SK-N-SH treated with all-trans-retinoic acid at 6 μM for 48 hours (cell line): ENCODE measurements around the gene PMEPA1.

Experiments
- ATAC-seq: fragments of 200-7000 bp; cut with Tn5 transposase; 3 replicates; pipeline ENCODE4 v1.9.1; 2020; ENCODE audit warnings: mild to moderate bottlenecking, moderate library complexity
- ARNTL ChIP-seq: fragments of 450-650 bp; formaldehyde crosslinking; IDR thresholded peaks from 2 replicates; pipeline ENCODE4 v1.5.0; 2020; ENCODE audit warnings: low read depth, mild to moderate bottlenecking, moderate library complexity, borderline replicate concordance
- BACH2 ChIP-seq: fragments of 250-450 bp; sonication (Bioruptor Pico); IDR thresholded peaks from 2 replicates; pipeline ENCODE4 v1.9.0; 2021; ENCODE audit warnings: mild to moderate bottlenecking, borderline replicate concordance
- CSDC2 ChIP-seq: fragments of 250-450 bp; sonication (Bioruptor Pico); IDR thresholded peaks from 2 replicates; pipeline ENCODE4 v1.5.0; 2020; ENCODE audit warnings: mild to moderate bottlenecking, moderate library complexity
- CSRNP3 ChIP-seq: fragments of 250-450 bp; sonication (Bioruptor Pico); IDR thresholded peaks from 2 replicates; pipeline ENCODE4 v1.5.1; 2021; ENCODE audit warnings: mild to moderate bottlenecking, moderate library complexity
- ESRRG ChIP-seq: fragments of 250-450 bp; sonication (Bioruptor Pico); IDR thresholded peaks from 2 replicates; pipeline ENCODE4 v1.6.1; 2021; ENCODE audit warnings: mild to moderate bottlenecking
- GLIS3 ChIP-seq: fragments of 250-450 bp; sonication (Bioruptor Pico); IDR thresholded peaks from 2 replicates; pipeline ENCODE4 v1.5.0; 2020; ENCODE audit warnings: mild to moderate bottlenecking, moderate library complexity
- ISL1 ChIP-seq: fragments of 250-450 bp; sonication (Bioruptor Pico); IDR thresholded peaks from 2 replicates; pipeline ENCODE4 v2.1.2; 2022; ENCODE audit warnings: mild to moderate bottlenecking, moderate library complexity
- OSR1 ChIP-seq: fragments of 250-450 bp; sonication (Bioruptor Pico); IDR thresholded peaks from 2 replicates; pipeline ENCODE4 v1.8.0; 2022; ENCODE audit warnings: moderate library complexity, mild to moderate bottlenecking, inconsistent platforms
- PATZ1 ChIP-seq: fragments of 250-450 bp; sonication (Bioruptor Pico); IDR thresholded peaks from 2 replicates; pipeline ENCODE4 v1.8.0; 2020; ENCODE audit warnings: mild to moderate bottlenecking, moderate library complexity, borderline replicate concordance
- PPARA ChIP-seq: fragments of 250-450 bp; sonication (Bioruptor Pico); IDR thresholded peaks from 2 replicates; pipeline ENCODE4 v1.5.0; 2020; ENCODE audit warnings: mild to moderate bottlenecking, borderline replicate concordance
- RARB ChIP-seq: fragments of 250-450 bp; sonication (Bioruptor Pico); IDR thresholded peaks from 2 replicates; pipeline ENCODE4 v1.8.0; 2021; ENCODE audit warnings: mild to moderate bottlenecking, moderate library complexity
- SNAI2 ChIP-seq: fragments of 250-450 bp; sonication (Bioruptor Pico); IDR thresholded peaks from 2 replicates; pipeline ENCODE4 v1.5.0; 2020; ENCODE audit warnings: mild to moderate bottlenecking, moderate library complexity
- TCF4 ChIP-seq: fragments of 250-450 bp; sonication (Bioruptor Pico); IDR thresholded peaks from 2 replicates; pipeline ENCODE4 v1.8.0; 2021; ENCODE audit warnings: mild to moderate bottlenecking, moderate library complexity, borderline replicate concordance
- TSHZ2 ChIP-seq: fragments of 250-450 bp; sonication (Bioruptor Pico); IDR thresholded peaks from 2 replicates; pipeline ENCODE4 v1.5.0; 2020; ENCODE audit warnings: mild to moderate bottlenecking, moderate library complexity
- ZC3H10 ChIP-seq: fragments of 250-450 bp; sonication (Bioruptor Pico); IDR thresholded peaks from 2 replicates; pipeline ENCODE4 v1.5.1; 2021; ENCODE audit warnings: mild to moderate bottlenecking, moderate library complexity
- ZFP3 ChIP-seq: fragments of 250-450 bp; sonication (Bioruptor Pico); IDR thresholded peaks from 2 replicates; pipeline ENCODE4 v1.5.0; 2020; ENCODE audit warnings: mild to moderate bottlenecking, moderate library complexity
- ZFP30 ChIP-seq: fragments of 450-650 bp; formaldehyde crosslinking; IDR thresholded peaks from 2 replicates; pipeline ENCODE4 v1.5.0; 2022; ENCODE audit warnings: mild to moderate bottlenecking, moderate library complexity
- ZNF565 ChIP-seq: fragments of 450-650 bp; formaldehyde crosslinking; conservative IDR thresholded peaks from 2 replicates; pipeline ENCODE4 v1.5.0; 2020; ENCODE audit warnings: low read depth, mild to moderate bottlenecking, moderate library complexity
- ZNF70 ChIP-seq: fragments of 450-650 bp; formaldehyde crosslinking; IDR thresholded peaks from 2 replicates; pipeline ENCODE4 v1.5.0; 2020; ENCODE audit warnings: mild to moderate bottlenecking, moderate library complexity
- ZNF8 ChIP-seq: fragments of 450-650 bp; formaldehyde crosslinking; IDR thresholded peaks from 2 replicates; pipeline ENCODE4 v1.5.0; 2020; ENCODE audit warnings: mild to moderate bottlenecking, moderate library complexity
- TF ChIP-seq, protein P1 (sequence below): fragments of 250-450 bp; sonication (Bioruptor Pico); IDR thresholded peaks from 2 replicates; pipeline ENCODE4 v1.8.0; 2021; ENCODE audit warnings: low read depth, mild to moderate bottlenecking, moderate library complexity, borderline replicate concordance
- TF ChIP-seq, protein P2 (sequence below): fragments of 250-450 bp; sonication (Bioruptor Pico); IDR thresholded peaks from 2 replicates; pipeline ENCODE4 v1.5.1; 2020; ENCODE audit warnings: low read depth, mild to moderate bottlenecking, moderate library complexity

PMEPA1 gene

DNA sequence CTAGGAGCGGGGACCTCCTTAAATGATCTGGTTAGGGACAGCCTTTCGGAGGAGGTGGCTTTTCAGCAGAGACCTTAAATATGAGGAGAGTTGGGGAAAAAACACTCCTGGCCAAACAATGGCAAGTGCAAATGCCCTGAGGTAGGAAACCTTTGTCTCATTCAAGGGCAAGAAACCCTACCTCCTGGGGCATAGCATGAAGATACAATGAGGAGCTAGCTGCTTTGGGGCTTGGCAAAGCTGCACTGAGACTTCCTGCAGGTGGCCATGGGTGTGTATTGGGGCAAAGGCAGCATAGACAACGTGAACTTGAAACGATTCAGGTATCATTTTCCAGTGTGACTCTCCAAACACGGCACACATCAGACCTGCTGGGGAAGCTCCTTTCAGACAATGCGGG is 30.7 kb downstream of the PMEPA1 start (continued):
- TF ChIP-seq, protein P1, sequence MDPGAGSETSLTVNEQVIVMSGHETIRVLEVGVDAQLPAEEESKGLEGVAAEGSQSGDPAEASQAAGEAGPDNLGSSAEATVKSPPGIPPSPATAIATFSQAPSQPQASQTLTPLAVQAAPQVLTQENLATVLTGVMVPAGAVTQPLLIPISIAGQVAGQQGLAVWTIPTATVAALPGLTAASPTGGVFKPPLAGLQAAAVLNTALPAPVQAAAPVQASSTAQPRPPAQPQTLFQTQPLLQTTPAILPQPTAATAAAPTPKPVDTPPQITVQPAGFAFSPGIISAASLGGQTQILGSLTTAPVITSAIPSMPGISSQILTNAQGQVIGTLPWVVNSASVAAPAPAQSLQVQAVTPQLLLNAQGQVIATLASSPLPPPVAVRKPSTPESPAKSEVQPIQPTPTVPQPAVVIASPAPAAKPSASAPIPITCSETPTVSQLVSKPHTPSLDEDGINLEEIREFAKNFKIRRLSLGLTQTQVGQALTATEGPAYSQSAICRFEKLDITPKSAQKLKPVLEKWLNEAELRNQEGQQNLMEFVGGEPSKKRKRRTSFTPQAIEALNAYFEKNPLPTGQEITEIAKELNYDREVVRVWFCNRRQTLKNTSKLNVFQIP, result no peak
- no peak for TF ChIP-seq ZNF565 (CRISPR knock-in tag)
- no peak for TF ChIP-seq SNAI2
- no peak for TF ChIP-seq CSDC2 (CRISPR knock-in tag)
- TF ChIP-seq ARNTL (CRISPR knock-in tag), result no peak
- TF ChIP-seq PPARA, result no peak
- no peak for TF ChIP-seq ZFP3 (CRISPR knock-in tag)
- no peak for TF ChIP-seq ZC3H10 (CRISPR knock-in tag)
- no peak for TF ChIP-seq ESRRG (CRISPR knock-in tag)

DNA sequence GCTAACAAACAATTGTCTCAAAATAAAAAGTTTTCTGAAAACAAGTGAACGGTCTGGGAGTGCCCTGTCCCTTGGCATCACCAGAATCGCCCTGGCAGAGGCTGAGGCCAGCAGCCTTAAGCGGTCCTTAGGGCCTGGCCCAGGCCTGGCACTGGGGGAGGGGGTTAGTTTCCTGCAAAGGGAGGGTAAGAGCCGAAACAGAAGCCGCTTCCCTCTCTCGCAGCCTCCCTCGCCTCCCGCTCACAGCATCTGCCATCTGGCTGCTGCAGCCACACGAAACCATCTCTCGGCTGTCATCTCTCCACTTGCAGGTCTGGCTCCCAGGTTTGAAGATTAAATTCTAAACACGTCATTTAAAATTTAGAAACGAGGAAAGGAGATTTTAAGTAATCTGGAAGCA is 31.5 kb downstream of the PMEPA1 start:
- TF ChIP-seq GLIS3 (CRISPR knock-in tag), result no peak
- TF ChIP-seq, all 23 proteins: peak for 0
- no peak; the same call in 2 of the 3 replicates for ATAC-seq

- ATAC-seq, result no peak
- TF ChIP-seq OSR1 (CRISPR knock-in tag), result no peak
- TF ChIP-seq ZFP3 (CRISPR knock-in tag), result no peak
- TF ChIP-seq TCF4, result no peak
- no peak for TF ChIP-seq GLIS3 (CRISPR knock-in tag)
- TF ChIP-seq SNAI2, result no peak
- no peak for TF ChIP-seq RARB (CRISPR knock-in tag)
- TF ChIP-seq CSDC2 (CRISPR knock-in tag), result no peak
- no peak for TF ChIP-seq ZFP30 (CRISPR knock-in tag)
- TF ChIP-seq BACH2, result no peak
- no peak for TF ChIP-seq ZNF565 (CRISPR knock-in tag)
- no peak for TF ChIP-seq CSRNP3 (CRISPR knock-in tag)
- no peak for TF ChIP-seq ISL1 (CRISPR knock-in tag)
- TF ChIP-seq ZNF70 (CRISPR knock-in tag), result no peak
- TF ChIP-seq ESRRG (CRISPR knock-in tag), result no peak
- TF ChIP-seq, protein P2, sequence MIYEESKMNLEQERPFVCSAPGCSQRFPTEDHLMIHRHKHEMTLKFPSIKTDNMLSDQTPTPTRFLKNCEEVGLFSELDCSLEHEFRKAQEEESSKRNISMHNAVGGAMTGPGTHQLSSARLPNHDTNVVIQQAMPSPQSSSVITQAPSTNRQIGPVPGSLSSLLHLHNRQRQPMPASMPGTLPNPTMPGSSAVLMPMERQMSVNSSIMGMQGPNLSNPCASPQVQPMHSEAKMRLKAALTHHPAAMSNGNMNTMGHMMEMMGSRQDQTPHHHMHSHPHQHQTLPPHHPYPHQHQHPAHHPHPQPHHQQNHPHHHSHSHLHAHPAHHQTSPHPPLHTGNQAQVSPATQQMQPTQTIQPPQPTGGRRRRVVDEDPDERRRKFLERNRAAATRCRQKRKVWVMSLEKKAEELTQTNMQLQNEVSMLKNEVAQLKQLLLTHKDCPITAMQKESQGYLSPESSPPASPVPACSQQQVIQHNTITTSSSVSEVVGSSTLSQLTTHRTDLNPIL (CRISPR knock-in tag), result no peak
- TF ChIP-seq ZNF8 (CRISPR knock-in tag), result no peak
- no peak for TF ChIP-seq PATZ1 (CRISPR knock-in tag)
- TF ChIP-seq PPARA, result no peak
- TF ChIP-seq ZC3H10 (CRISPR knock-in tag), result no peak
These were observed 32.2 kb downstream of the PMEPA1 start for GRCh38 chr20:57677584-57677982.

DNA sequence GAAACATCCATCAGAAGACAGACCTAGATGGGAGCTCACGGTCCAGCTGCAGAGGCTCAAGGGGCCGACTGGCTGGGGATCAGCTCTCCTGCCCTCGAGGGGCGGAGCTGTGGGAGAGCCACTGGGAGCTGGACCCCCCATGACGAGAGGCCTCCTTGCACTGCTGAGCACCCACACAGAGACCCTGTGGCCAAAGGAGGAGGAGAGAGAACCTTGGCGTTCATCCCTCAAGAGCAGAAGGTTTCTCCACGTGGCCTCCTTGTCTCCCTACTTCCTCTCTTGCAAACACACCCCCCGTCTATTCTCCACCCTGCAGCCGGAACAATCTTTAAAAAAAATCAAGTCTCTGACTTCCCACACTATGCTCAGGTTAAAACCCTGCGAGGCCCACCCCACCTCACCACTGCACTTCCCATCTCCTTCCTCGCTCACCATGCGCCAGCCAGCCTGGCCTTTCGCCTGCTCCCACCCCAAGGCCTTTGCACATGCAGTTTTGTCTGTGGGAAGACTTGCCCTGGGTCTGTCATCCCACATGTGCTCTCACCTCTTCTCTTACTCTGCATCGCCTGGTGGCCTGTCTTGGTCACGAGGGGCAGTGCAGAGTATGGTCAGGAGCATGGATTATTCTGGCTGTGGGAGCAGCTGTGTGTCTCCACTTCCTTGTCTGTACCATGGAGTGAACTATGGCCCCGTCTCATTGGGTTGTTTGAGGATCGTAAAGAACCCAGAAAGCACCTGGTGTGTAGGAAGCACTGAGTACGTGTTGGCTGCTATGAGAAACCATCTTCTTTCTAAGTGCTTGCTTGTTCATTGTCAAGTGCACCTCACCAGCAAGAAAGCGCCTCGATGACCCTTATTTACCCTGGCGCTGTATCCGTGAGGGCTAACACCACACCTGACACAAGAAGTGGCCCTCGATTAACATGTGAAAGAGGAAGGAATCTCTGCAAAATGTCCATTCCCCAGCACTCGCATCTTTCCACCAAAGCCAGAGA is 32.9 kb downstream of the PMEPA1 start:
- ATAC-seq, result no peak
- no peak for TF ChIP-seq TSHZ2 (CRISPR knock-in tag)
- TF ChIP-seq ZFP30 (CRISPR knock-in tag), result no peak
- no peak for TF ChIP-seq ZC3H10 (CRISPR knock-in tag)
- TF ChIP-seq BACH2, result no peak
- TF ChIP-seq ARNTL (CRISPR knock-in tag), result no peak
